ENCODE measurements around the gene MRPL41.
"Not testable (repeated sequence)": the region's sequence is repeated elsewhere in the genome, so short reads cannot be mapped to it uniquely, and the experiment has no call there.

- not testable (repeated sequence) for TF ChIP-seq EZH2phosphoT487 (IDR thresholded peaks at IDR 0.05; ENCODE audit: insufficient read depth, low read depth); EZH2 (IDR thresholded peaks at IDR 0.05; ENCODE audit: insufficient read depth, poor library complexity, severe bottlenecking)
Observed at GRCh38 chr9:137518661-137519459, 32.8 kb upstream of the MRPL41 start.

Measured in GM23248 (cell line).